SKM-1 (cell line): ENCODE results near the gene DDIT4.
"Not testable (repeated sequence)": the region's sequence is repeated elsewhere in the genome, so short reads cannot be mapped to it uniquely, and the experiment has no call there.

Experiments used
- DNase-seq: peaks from one replicate; lab custom pipeline; 2025; ENCODE audit not compliant: unreplicated experiment; lab: John Stamatoyannopoulos, UW

Gene DDIT4, protein sequence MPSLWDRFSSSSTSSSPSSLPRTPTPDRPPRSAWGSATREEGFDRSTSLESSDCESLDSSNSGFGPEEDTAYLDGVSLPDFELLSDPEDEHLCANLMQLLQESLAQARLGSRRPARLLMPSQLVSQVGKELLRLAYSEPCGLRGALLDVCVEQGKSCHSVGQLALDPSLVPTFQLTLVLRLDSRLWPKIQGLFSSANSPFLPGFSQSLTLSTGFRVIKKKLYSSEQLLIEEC

DNA sequence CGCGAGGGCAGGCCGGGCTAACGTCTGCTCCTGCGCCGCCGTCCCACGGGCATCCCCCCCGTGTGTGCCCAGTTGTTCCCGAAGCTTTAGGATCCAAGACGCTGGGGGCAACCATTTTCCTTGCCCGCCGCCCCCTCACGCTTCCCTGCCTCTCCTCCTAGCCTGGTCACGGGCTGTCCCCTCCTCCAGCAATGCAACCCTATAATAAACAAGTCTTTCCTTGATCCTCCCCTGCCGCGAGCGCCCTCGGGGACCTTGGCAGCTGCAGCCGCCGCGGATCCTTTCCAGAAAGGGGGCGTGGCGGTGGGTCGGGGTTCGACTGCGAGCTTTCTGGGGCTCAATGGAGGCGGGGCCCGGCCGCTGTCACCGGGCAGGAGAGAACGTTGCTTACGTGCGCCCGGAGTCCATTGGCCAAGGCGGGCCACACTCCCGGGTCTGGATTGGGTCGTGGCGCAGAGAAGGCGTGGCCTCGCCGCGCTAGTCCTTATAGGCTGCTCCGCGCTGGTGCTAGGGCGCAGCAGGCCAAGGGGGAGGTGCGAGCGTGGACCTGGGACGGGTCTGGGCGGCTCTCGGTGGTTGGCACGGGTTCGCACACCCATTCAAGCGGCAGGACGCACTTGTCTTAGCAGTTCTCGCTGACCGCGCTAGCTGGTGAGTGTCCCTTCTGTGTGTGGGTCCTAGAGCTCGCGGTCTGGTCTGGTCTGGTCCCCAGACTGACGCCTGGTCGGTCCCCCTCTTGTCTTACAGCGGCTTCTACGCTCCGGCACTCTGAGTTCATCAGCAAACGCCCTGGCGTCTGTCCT is at the start of gene DDIT4:
Gene DDIT4, plus strand, starts transcription at position 515 of the 803 bp plus-strand sequence. CDS start 293 bp downstream, outside the sequence.
- peak; percentile 97 for DNase-seq

DNA sequence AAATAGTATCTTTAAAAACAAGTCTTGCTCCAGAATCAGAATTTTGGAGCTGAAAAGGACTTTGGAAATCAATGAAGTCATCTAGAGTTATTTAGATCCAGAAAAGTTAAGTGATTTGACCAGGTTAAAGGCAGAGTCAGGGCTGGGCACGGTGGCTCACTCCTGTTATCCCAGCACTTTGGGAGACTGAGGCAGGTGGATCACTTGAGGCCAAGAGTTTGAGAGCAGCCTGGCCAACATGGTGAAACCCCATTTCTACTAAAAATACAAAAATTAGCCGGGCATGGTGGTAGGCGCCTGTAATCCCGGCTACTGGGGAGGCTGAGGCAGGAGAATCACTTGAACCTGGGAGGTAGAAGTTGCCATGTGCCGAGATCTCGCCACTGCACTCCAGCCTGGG is 49.5 kb upstream of the DDIT4 start:
- not testable (repeated sequence) for DNase-seq

DNA sequence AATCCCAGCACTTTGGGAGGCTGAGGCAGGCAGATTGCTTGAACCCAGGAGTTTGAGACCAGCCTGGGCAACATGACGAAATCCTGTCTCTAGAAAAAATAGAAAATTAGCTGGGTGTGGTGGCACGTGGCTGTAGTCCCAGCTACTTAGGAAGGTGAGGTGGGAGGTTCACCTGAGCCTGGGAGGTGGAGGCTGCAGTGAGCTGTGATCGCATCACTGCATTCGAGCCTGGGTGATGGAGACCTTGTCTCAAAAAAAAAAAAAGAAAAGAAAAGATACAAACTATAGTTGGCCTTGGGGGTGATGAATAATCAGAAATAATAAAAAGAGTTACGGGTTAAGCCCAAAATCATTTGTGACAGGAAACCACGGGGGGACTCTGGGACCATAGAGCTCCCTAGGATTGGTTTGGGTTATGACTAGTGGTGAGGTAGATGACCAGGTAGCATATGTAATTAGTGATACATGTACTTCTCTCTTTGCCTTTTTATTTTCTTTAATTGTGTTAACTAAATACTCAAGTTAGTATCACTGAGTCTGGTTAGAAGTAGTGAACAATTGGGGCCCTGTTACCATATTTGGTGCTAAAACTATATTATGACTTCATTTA is 47.2 kb upstream of the DDIT4 start:
- no peak for DNase-seq

DNA sequence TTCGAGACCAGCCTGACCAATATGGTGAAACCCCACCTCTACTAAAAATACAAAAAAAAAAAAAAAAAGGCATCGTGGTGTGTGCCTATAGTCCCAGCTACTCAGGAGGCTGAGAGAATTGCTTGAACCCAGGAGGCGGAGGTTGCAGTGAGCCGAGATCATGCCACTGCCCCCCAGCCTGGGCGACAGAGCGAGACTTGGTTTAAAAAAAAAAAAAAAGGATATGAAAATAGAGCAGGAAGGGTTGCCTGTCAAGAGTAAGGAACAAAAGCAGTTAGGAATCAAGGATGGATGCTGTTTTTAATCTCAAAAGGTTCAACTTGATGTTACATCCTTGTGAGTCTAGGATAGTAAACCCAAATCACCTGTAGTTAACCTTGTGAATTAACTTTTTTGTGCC is 45.9 kb upstream of the DDIT4 start:
- DNase-seq = no peak

DNA sequence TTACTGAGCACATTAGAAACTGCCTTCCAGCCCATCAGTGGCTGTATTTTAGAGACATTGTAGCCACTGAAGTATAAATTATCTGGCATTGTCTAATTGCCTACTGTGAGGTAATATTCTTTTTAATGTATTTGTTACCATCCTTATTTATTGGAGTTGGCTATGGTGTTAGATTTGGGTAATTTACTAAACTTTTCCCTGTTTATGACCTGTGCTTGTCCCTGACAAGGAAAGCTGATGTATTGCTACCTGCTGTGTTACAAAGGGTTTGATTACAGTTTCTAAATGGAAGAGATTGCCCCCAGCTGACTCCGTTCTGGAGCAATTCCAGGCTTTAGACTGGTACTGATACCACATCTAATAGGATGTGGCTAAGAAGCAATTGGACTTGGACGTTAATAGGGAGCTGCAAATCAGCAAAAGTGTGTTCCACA is 45.4 kb upstream of the DDIT4 start:
- DNase-seq = no peak

DNA sequence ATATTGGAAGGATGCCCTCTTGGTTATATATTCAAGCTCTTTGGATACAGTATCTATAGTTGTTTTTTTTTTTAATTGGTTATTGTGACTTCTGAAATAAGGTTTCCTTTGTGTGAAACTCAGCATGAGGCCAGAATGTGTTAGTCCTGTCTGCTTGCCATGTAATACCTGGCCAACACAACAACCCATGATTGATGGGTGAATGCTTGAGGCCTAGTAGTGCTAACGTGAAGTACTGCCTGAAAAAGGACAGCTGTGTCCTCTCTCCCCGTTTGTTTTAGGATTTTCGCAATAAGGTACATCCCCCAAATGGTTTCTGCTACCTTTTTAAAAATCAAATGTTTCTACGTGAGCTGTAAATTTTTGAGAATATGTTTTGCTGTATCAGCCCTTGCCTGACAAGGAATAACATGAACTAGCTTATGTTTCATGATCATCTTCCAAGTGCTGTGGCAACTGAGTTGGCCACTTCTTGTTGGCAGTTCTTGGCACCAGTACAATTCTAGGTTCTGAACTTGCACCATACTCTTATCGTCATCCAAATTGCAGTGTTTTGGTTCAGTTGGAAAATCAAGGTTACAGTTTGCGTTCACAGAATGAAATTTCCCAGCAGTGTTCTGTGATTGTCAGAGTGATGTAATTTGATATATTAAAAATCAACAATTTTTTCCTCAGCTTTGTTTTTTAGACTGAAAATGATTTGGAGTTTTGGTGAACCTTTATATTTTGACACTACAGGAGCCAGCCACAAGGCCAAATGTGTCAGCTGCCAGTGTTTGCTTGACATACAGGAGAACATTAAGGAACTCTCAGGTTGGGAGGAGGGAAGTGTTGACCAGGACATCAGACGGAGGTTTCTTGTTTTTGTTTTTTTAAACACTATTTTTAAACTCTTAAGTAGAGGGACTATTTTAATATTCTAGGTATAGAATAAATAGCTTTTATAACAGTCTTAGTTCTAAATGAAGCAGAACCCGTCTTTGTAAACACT is 44.2 kb upstream of the DDIT4 start:
- no peak for DNase-seq

DNA sequence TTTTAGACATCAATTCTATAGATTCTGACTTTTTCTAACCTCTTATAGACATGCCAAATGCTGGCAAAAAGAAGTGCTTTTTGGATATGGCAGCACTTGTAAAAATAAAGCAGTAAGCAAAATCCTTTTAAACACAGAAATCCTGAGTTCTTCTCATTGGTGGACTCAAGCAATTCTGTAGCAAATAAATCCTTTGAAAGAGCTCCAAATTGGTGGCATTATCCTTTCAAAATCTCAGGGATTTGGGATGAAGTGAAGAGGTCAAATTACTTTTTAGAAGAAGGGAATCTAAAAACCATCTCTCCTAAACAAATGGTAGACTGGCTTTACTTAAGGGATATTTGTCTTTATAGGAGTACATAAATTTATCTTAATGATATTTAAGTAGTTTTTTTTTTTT is 40.1 kb upstream of the DDIT4 start:
- DNase-seq = no peak

DNA sequence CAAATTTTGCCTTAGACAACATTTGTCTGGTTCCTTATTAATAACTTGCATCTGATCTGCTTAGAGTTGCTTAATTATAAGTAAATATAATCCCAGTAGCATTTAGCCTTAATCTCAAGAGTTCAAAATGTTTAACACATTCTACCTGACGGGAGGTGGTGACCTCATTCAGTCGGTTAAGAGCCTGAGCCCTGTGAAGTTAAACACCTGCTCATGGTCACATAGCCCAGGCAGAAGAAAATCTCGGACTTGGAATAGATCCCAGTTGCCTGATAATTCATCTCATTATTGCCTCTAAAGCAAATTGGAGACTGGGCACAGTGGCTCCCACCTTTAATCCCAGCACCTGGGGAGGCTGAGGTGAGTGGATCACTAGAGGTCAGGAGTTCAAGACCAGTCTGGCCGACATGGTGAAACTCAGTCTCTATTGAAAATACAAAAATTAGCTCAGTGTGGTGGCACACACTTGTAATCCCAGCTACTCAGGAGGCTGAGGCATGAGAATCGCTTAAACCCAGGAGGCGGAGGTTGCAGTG is 39.1 kb upstream of the DDIT4 start:
- no peak for DNase-seq

DNA sequence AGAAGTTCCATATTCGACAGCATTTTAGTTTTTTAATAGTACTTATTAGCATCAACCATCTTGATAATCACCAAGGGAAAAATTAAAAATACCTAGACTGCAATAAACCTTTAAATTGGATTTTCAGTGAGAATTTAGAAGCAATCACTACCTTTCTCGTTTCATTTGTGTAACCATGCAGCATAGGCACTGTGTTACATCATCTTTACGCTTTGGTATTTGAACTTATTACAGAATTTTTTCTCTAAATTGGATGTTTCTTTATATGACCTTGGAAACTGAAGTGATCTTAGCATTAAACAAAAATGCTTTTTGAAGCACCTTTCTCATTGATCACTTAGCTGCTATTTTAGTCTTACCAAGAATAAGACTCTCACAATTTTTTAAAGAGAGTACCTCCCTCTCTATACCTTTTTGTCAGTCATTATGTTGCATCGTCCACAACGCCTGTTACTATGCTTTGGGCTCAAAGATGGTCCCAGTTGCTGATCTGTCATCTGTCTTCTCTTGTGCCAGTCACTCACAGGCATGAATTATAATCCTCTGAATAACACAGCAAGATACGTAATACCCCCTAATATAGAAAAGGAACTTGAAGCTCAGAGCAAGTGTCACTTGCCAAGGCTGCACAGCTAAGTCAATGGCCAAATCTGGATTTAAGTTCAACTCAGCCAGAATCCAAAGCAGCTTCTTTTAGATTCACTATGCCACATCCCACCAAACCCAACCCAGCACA is 38.0 kb upstream of the DDIT4 start:
- DNase-seq = no peak

DNA sequence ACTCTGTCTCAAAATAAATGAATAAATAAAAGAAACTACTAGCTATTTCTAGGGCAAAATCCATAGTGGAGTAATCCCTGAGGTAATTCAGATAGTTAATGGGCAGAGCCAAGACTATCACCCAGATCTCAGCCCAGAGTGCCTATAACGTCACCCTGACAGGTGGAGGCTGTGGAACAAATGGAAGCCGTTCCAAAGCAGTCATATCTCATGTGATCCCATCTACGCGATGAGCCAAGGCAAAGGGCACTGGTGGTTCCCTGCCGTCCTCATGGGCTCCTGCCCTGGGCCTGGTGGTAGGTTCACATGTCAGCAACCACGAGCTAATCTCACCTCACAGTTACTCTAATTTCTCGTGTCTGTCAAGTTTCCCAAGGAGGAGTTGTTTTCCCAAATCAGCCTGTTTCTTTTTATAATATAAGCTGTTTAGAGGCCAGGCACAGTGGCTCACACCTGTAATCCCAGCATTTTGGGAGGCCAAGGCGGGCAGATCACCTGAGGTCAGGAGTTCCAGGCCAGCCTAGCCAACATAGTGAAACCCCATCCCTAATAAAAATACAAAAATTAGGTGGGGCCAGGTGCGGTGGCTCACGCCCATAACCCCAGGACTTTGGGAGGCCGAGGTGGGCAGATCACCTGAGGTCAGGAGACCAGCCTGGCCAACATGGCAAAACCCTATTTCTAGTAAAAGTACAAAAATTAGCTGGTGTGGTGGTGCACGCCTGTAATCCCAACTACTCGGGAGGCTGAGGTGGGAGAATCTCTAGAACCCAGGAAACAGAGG is 35.1 kb upstream of the DDIT4 start:
- DNase-seq = no peak

DNA sequence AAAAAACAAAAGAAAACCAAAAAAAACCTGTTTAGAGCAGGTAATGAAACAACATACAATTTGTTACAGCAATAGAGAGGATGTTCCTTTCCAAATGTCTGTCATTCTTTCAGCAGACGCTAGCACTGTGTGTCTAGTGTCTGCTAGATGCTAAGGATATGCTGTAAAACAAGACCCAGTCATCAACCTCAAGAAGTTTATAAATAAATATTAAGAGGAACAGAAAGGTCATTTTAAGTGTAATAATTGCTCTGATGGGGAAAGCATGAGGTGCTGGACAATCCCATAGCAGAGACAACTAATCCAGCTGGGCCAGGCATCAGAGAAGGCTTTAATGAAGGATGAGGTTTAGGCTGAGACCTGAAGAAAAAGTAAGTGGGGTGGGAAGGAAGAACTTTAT is 34.3 kb upstream of the DDIT4 start:
- DNase-seq = no peak

DNA sequence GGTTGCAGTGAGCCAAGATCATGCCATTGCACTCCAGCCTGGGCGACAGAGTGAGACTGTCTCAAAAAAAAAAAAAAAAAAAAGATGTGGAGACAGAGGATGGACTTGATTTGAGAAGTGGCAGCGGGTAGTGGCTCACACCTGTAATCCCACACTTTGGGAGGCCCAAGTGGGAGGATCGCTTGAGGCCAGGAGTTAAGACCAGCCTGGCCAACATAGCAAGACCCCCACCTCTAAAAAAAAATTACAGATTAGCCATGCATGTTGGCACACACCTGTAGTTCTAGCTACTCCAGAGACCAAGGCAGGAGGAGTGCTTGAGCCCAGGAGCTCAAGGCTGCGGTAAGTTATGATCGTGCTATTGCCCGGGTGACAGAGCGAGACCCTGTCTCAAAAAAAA is 33.4 kb upstream of the DDIT4 start:
- no peak for DNase-seq

DNA sequence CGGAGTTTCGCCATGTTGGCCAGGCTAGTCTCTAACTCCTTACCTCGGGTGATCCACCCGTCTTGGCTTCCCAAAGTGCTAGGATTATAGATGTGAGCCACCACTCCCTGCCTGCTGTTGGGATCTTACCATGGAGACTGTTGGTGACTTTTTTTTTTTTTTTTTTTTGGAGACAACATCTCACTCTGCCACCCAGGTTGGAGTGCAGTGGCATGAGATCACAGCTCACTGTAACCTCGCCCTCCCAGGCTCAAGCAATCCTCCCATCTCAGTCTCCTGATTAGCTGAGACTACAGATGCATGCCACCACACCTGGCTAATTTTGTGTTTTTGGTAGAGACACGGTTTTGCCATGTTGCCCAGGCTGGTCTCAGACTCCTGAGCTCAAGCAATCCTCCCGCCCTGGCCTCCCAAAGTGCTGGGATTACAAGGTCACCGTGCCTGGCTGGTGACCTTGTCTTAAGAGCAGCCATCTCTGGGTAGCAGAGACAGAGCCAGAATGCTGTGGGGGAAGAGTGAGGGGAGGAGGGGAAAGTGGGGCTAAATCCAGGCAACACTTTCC is 32.0 kb upstream of the DDIT4 start:
- DNase-seq = no peak

DNA sequence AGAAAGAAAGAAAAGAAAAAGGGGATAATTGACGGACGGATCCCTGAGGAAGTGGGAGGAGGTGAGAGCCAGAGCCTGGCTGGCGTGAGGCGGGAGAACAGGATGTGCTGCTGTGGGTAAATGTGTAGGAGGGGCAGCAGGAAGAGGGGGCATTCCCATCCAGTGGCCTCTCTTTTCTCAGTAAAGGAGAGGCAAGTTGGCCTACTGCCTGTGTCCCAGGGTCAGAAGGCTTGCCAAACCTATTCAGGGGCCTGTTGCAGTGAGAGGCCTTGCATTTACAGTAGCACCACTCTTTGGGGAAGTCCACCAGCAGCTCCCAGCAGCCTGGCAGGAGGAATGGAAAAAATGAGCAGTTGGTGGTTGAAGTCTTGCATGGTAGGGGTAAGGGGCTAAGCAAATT is 31.0 kb upstream of the DDIT4 start:
- no peak for DNase-seq

DNA sequence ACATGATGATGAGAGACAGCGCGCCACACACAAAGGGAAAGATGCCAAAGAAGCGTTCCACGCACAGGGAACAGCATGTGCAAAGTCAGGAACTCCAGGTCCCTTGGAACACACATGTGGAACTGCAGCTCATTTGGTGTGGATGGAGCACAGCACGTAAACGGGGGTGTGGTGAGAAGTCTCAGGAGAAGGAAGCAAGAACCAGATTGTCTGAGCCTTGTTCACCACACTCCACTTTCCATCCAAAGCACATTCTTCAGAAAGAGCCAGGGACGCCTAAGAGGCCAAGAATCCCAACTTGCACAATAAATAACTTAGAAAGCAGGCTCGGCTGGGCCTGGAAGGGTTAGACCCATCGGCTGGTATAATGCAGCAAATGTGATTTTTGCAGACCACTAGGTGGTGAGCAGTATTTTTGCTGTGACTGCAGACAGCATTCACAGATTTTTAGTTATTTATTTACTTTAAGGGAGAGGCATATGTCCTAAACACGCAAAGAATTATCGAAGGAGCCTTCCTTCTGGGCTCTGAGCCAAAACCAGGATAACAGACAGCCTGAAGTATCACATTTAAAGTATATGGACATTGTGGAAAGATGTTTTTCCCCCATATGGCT is 29.8 kb upstream of the DDIT4 start:
- no peak for DNase-seq

DNA sequence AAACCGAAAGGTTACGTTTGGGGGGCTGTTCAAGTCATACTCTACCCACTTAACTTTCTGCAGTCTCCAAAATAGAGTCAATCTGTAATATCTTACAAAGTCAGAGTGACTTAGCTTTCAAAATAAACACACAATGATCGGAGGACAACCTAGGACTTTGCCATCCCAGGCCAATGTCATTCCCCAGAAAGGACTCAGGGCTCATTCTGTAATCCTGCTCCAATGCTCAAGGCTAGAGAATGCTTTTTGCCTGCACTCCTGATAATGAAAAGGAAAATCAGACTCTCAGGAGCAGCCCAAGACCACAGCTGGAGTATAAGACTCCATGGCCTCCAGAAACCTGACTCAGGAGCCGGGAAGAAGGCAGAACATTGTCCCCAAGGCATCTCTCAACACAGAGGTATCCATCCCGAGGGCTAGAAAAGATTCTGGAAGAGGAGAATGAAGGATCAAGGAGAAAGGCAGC is 29.1 kb upstream of the DDIT4 start:
- no peak for DNase-seq

DNA sequence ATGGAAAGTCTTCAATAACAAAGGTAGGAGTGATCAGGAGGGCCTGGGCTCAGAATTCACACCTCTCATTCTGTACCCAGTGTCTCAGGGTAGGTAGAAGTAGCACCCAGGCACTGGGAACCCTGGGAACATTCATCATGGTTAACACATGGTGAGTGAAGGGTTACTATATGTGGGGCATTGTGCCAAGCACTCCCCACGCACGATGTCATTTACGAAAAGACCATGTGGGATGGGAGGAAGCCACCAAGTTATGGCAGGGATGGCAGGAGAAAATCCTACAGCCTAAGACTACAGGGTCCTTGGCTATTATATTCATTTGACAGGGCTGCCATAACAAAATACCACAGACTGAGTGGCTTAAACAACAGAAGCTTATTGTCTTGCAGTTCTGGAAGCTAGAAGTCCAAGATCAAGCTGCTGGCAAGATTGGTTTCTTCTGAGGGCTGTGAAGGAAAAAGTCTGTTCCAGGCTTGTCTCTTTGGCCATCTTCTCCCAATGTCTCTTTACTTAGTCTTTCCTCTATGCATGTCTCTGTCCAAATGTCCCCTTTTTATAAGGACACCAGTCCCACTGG is 27.7 kb upstream of the DDIT4 start:
- DNase-seq = no peak
